ENCODE data around the gene B3GNT3.

B3GNT3 gene

GRCh38 chr19:17842663-17843291 lies 47.8 kb downstream of the B3GNT3 start:
- no peak for TF ChIP-seq CTCF (IDR thresholded peaks at IDR 0.05; ENCODE audit: low read depth, low read length, missing control alignments)
- DNase-seq (ENCODE audit: extremely low read depth, low read depth): no peak
- peak overlapping the region; percentile 62 for H3K4me3 ChIP-seq (replicated peaks; ENCODE audit: low read depth, low read length)

- TF ChIP-seq CTCF (IDR thresholded peaks at IDR 0.05; ENCODE audit: low read depth, low read length, missing control alignments): no peak
- peak overlapping the region; percentile 62 for H3K4me3 ChIP-seq (replicated peaks; ENCODE audit: low read depth, low read length)
- no peak for DNase-seq (ENCODE audit: extremely low read depth, low read depth)
These were observed 48.4 kb downstream of the B3GNT3 start for GRCh38 chr19:17843292-17843827.

GRCh38 chr19:17843908-17844490 lies 49.1 kb downstream of the B3GNT3 start:
- no peak overlapping the region for H3K4me3 ChIP-seq (replicated peaks; ENCODE audit: low read depth, low read length)
- no peak for DNase-seq (ENCODE audit: extremely low read depth, low read depth)
- no peak for TF ChIP-seq CTCF (IDR thresholded peaks at IDR 0.05; ENCODE audit: low read depth, low read length, missing control alignments)

DNA sequence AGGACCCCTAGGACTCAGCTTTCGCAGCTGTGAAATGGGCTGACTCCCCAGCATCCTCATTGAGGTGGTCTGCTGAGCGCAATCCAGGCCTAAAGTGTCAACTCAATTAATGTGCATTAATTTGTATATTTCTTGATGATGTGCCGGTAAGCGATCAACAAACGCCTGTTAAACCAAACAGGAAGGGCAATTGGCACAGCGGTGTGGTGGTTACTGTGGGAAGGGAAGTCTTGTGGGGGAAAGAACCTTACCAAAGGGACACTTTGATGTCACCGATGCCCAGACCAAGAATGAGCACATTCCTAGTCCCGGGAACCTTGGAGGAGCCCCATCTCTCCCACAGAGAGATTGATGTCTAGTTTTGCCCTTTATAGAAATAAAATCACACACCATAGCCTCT lies 51.2 kb downstream of the B3GNT3 start:
- DNase-seq (ENCODE audit: extremely low read depth, low read depth): no peak
- no peak overlapping the region for H3K4me3 ChIP-seq (replicated peaks; ENCODE audit: low read depth, low read length)
- no peak for TF ChIP-seq CTCF (IDR thresholded peaks at IDR 0.05; ENCODE audit: low read depth, low read length, missing control alignments)

GRCh38 chr19:17847538-17848366 lies 52.8 kb downstream of the B3GNT3 start, which contains the start of gene JAK3:
JAK3 (minus strand) TSS chr19:17847982; CDS start chr19:17844417, 3,565 bp downstream.
- no peak for TF ChIP-seq CTCF (IDR thresholded peaks at IDR 0.05; ENCODE audit: low read depth, low read length, missing control alignments)
- DNase-seq (ENCODE audit: extremely low read depth, low read depth): no peak
- peak within 1 kb of the TSS; percentile 22 for H3K4me3 ChIP-seq (replicated peaks; ENCODE audit: low read depth, low read length)

GRCh38 chr19:17848595-17849292 lies 53.8 kb downstream of the B3GNT3 start:
- no peak for TF ChIP-seq CTCF (IDR thresholded peaks at IDR 0.05; ENCODE audit: low read depth, low read length, missing control alignments)
- DNase-seq (ENCODE audit: extremely low read depth, low read depth): no peak
- H3K4me3 ChIP-seq (replicated peaks; ENCODE audit: low read depth, low read length): no peak overlapping the region
